ENCODE results near the gene TMEM131L. TPM values are rescaled to one million over a fixed set of nuclear protein-coding genes. Genes with fewer than 3 reads are reported as not detected.

TMEM131L gene
- polyA plus RNA-seq, 2 of the 4 experiments (the other 2 are of a cell fraction): 3.4 to 5.0 TPM

- DNase-seq (ENCODE audit: low read depth in 1 of 2, low spot score in 1 of 2): no peak
- POLR2A ChIA-PET: no interaction called here
- TF ChIP-seq JUN (IDR thresholded peaks at IDR 0.05) (no peak), CTCF (IDR thresholded peaks at IDR 0.05) (no peak), E2F6 (IDR thresholded peaks at IDR 0.05; ENCODE audit: borderline replicate concordance, low read depth) (no peak), NR3C1 (IDR thresholded peaks at IDR 0.05) (no peak), CHD4 (IDR thresholded peaks at IDR 0.05; ENCODE audit: borderline replicate concordance) (no peak), HOXA7 (CRISPR knock-in tag; IDR thresholded peaks at IDR 0.05) (no peak), SREBF2 (IDR thresholded peaks at IDR 0.05) (no peak), ZSCAN20 (CRISPR knock-in tag; IDR thresholded peaks at IDR 0.05) (no peak), RNF2 (IDR thresholded peaks at IDR 0.05; ENCODE audit: borderline replicate concordance, low read depth) (no peak), ZC3H11A (IDR thresholded peaks at IDR 0.05) (no peak)
- no peak; a peak in 1 of 6 replicates for ATAC-seq
- H3K4me2 ChIP-seq: no peak overlapping the region
- no peak for FAIRE-seq
- no peak overlapping the region for H3K4me3 ChIP-seq
- H3K4me1 ChIP-seq: peaks cover 23% of the 10 kb centered on the region
- no peaks in the 10 kb centered on the region for H3K9me3 ChIP-seq
- peak overlapping the region in 1 of 2 experiments; percentile 13; a peak in 1 of 6 replicates for H3K27ac ChIP-seq
- 93% methylated on average over 19 of the region's 24 CpGs for WGBS (ENCODE audit: missing lambda C conversion rate)
- CTCF ChIA-PET: interaction anchor here (1.2 kb wide), 1 partner anchor 10 kb away, joined by 4 read pairs; no protein-coding TSS in a partner anchor
Observed at GRCh38 chr4:153488006-153488891, 22.1 kb downstream of the TMEM131L start.

GRCh38 chr4:153489856-153490558 is 23.8 kb downstream of the TMEM131L start:
- DNase-seq (ENCODE audit: low read depth in 1 of 2, low spot score in 1 of 2) (no peak), FAIRE-seq (no peak), ATAC-seq (no peak)
- Histone ChIP-seq H3K4me1 (peaks cover 23% of the 10 kb centered on the region), H3K4me3 (no peak overlapping the region), H3K9me3 (no peaks in the 10 kb centered on the region), H3K4me2 (no peak overlapping the region), H3K27ac (no peak overlapping the region)
- no peak for TF ChIP-seq EP300 (IDR thresholded peaks at IDR 0.05)
- no peak for TF ChIP-seq NR3C1 (IDR thresholded peaks at IDR 0.05)
- TF ChIP-seq, protein P1, sequence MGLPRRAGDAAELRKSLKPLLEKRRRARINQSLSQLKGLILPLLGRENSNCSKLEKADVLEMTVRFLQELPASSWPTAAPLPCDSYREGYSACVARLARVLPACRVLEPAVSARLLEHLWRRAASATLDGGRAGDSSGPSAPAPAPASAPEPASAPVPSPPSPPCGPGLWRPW (IDR thresholded peaks at IDR 0.05): no peak
- TF ChIP-seq TFCP2L1 (CRISPR knock-in tag; IDR thresholded peaks at IDR 0.05): no peak
- TF ChIP-seq E2F6 (IDR thresholded peaks at IDR 0.05; ENCODE audit: borderline replicate concordance, low read depth): no peak
- TF ChIP-seq, protein P2, sequence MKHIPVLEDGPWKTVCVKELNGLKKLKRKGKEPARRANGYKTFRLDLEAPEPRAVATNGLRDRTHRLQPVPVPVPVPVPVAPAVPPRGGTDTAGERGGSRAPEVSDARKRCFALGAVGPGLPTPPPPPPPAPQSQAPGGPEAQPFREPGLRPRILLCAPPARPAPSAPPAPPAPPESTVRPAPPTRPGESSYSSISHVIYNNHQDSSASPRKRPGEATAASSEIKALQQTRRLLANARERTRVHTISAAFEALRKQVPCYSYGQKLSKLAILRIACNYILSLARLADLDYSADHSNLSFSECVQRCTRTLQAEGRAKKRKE (CRISPR knock-in tag; IDR thresholded peaks at IDR 0.05; ENCODE audit: low read depth): no peak
- TF ChIP-seq BHLHE40 (IDR thresholded peaks at IDR 0.05; ENCODE audit: low read depth, low read length): no peak
- TF ChIP-seq ESRRA (IDR thresholded peaks at IDR 0.05; ENCODE audit: borderline replicate concordance, low read length): no peak
- TF ChIP-seq POLR2A (IDR thresholded peaks at IDR 0.05; ENCODE audit: low read length): no peak
- TF ChIP-seq PBX3 (IDR thresholded peaks at IDR 0.05): no peak
- TF ChIP-seq HOXA7 (CRISPR knock-in tag; IDR thresholded peaks at IDR 0.05): no peak
- TF ChIP-seq ZNF302 (CRISPR knock-in tag; IDR thresholded peaks at IDR 0.05): no peak
- TF ChIP-seq MAZ (IDR thresholded peaks at IDR 0.05; ENCODE audit: borderline replicate concordance, low read depth, low read length): no peak
- 86% methylated on average over 7 of the region's 7 CpGs for WGBS (ENCODE audit: missing lambda C conversion rate)
- ChIA-PET POLR2A (no interaction called here), CTCF (no interaction called here)

Measured in A549 (cell line).